NCI-H2171 (cell line): Measurements from ENCODE around the gene SLC6A11.

ENCODE experiments used
- DNase-seq: peaks from one replicate; lab custom pipeline; 2025; lab: John Stamatoyannopoulos, UW

SLC6A11 gene

GRCh38 chr3:10816019-10816862 is at the start of gene SLC6A11:
Gene SLC6A11, plus strand, starts transcription at chr3:10816228. Its CDS starts 38 bp downstream, at chr3:10816266.
- DNase-seq: no peak

- no peak for DNase-seq
Observed at GRCh38 chr3:10768708-10769394, 47.2 kb upstream of the SLC6A11 start.

- no peak for DNase-seq
Observed at GRCh38 chr3:10770547-10770946, 45.5 kb upstream of the SLC6A11 start.

GRCh38 chr3:10770981-10771380 is 45.0 kb upstream of the SLC6A11 start:
- DNase-seq: no peak

GRCh38 chr3:10771486-10772270 is 44.4 kb upstream of the SLC6A11 start:
- no peak for DNase-seq

GRCh38 chr3:10772271-10773161 is 43.5 kb upstream of the SLC6A11 start:
- no peak for DNase-seq

GRCh38 chr3:10774129-10774670 is 41.8 kb upstream of the SLC6A11 start:
- no peak for DNase-seq

GRCh38 chr3:10774825-10775224 is 41.2 kb upstream of the SLC6A11 start:
- no peak for DNase-seq

GRCh38 chr3:10775259-10775658 is 40.8 kb upstream of the SLC6A11 start:
- no peak for DNase-seq

- DNase-seq: no peak
Observed at GRCh38 chr3:10775828-10776227, 40.2 kb upstream of the SLC6A11 start.

- no peak for DNase-seq
Observed at GRCh38 chr3:10777627-10778026, 38.4 kb upstream of the SLC6A11 start.

GRCh38 chr3:10778492-10779292 is 37.3 kb upstream of the SLC6A11 start:
- no peak for DNase-seq

- no peak for DNase-seq
Observed at GRCh38 chr3:10779293-10779805, 36.7 kb upstream of the SLC6A11 start.

GRCh38 chr3:10780243-10780642 is 35.8 kb upstream of the SLC6A11 start:
- no peak for DNase-seq

- DNase-seq: no peak
Observed at GRCh38 chr3:10780922-10781321, 35.1 kb upstream of the SLC6A11 start.

GRCh38 chr3:10781981-10782380 is 34.0 kb upstream of the SLC6A11 start:
- no peak for DNase-seq

GRCh38 chr3:10783360-10784351 is 32.4 kb upstream of the SLC6A11 start:
- DNase-seq: no peak

- DNase-seq: no peak
Observed at GRCh38 chr3:10786640-10787039, 29.4 kb upstream of the SLC6A11 start.

GRCh38 chr3:10788451-10788850 is 27.6 kb upstream of the SLC6A11 start:
- no peak for DNase-seq
